ENCODE measurements around the gene PSMA8. TPM values are rescaled to one million over a fixed set of nuclear protein-coding genes. Genes with fewer than 3 reads are reported as not detected.
"Not testable (repeated sequence)": the region's sequence is repeated elsewhere in the genome, so short reads cannot be mapped to it uniquely, and the experiment has no call there.

Gene PSMA8
- total and polyA plus RNA-seq, 8 donors = 0.10 to 0.31 TPM; not detected in 6

- Histone ChIP-seq H3K4me1 (no peaks in the 10 kb centered on the region), H3K27ac (no peak overlapping the region), H3K4me3 (no peak overlapping the region), H3K36me3 (no peaks in the 10 kb centered on the region), H3K27me3 (no peaks in the 10 kb centered on the region), H3K9me3 (no peaks in the 10 kb centered on the region)
- DNase-seq = no peak
- TF ChIP-seq, protein P1, sequence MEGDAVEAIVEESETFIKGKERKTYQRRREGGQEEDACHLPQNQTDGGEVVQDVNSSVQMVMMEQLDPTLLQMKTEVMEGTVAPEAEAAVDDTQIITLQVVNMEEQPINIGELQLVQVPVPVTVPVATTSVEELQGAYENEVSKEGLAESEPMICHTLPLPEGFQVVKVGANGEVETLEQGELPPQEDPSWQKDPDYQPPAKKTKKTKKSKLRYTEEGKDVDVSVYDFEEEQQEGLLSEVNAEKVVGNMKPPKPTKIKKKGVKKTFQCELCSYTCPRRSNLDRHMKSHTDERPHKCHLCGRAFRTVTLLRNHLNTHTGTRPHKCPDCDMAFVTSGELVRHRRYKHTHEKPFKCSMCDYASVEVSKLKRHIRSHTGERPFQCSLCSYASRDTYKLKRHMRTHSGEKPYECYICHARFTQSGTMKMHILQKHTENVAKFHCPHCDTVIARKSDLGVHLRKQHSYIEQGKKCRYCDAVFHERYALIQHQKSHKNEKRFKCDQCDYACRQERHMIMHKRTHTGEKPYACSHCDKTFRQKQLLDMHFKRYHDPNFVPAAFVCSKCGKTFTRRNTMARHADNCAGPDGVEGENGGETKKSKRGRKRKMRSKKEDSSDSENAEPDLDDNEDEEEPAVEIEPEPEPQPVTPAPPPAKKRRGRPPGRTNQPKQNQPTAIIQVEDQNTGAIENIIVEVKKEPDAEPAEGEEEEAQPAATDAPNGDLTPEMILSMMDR (IDR thresholded peaks at IDR 0.05) = peak in 1 of 7 experiments; percentile 10
- TF ChIP-seq POLR2AphosphoS5 (IDR thresholded peaks at IDR 0.05) = no peak
- WGBS, 5 donors = 31 to 60% (median 53%) methylated on average over 3 of the region's 3 CpGs
- intact Hi-C loops (cut with DNase I; ENCODE audit: low total_unique reads) = no loop called here
Observed at GRCh38 chr18:26159353-26159752, 25.7 kb downstream of the PSMA8 start.

DNA sequence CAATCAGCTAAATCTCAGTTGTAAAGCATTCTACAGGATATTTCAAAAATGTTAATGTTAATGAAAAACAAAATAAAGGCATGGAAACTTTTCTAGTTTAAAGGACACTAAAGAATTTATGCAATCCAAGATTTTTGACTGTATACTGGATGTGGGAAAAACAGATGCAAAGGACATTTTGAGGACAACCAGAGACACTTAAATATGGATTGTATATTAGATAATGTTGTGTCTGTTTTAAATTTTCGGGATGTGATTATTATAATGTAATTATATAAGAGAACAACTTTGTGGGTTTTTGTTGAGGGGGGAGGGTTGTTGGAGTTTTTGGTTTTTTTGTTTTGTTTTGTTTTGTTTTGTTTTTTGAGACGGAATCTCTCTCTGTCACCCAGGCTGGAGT is 30.9 kb downstream of the PSMA8 start:
- TF ChIP-seq POLR2AphosphoS5 (IDR thresholded peaks at IDR 0.05) = no peak
- TF ChIP-seq, protein P1 (IDR thresholded peaks at IDR 0.05) = no peak
- no peak for TF ChIP-seq EP300 (IDR thresholded peaks at IDR 0.05)
- no peak for TF ChIP-seq POLR2A (IDR thresholded peaks at IDR 0.05)
- no peak for DNase-seq
- 70 to 93% (median 87%) methylated on average over 2 of the region's 2 CpGs for WGBS, 5 donors
- H3K4me1 ChIP-seq = no peaks in the 10 kb centered on the region
- no peaks in the 10 kb centered on the region for H3K9me3 ChIP-seq
- H3K27me3 ChIP-seq = no peaks in the 10 kb centered on the region
- intact Hi-C loops (cut with DNase I; ENCODE audit: low total_unique reads) = no loop called here
- H3K36me3 ChIP-seq = no peaks in the 10 kb centered on the region
- no peak overlapping the region for H3K27ac ChIP-seq
- no peak overlapping the region for H3K4me3 ChIP-seq

- H3K9me3 ChIP-seq; H3K27ac ChIP-seq; intact Hi-C loops (cut with DNase I; ENCODE audit: low total_unique reads); H3K36me3 ChIP-seq; H3K4me3 ChIP-seq; H3K4me1 ChIP-seq; H3K27me3 ChIP-seq; DNase-seq: not testable (repeated sequence)
- WGBS, 5 donors = 81 to 97% (median 84%) methylated on average over 1 of the region's 1 CpG
Observed at GRCh38 chr18:26167592-26167991, 33.9 kb downstream of the PSMA8 start.

DNA sequence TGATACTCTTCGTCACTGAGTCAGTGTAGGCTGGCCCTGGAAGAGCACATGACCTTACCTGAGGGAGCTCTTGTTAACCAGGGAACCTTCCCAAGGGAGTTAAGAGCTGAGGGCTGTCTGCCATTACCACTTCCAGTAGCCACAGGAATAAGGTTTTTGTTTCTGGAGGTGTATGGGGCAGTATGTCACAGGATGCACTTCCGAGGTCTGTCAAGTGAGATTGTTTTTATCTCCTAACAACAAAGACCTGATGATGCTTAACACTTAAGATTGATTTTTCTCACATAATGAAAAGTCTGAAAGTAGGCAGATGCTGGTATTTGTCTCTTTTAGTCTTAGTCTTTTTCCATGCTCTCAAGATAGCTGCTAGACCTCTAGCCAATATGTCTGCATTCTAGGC is 41.8 kb downstream of the PSMA8 start:
- 58 to 81% (median 80%) methylated on average over 2 of the region's 2 CpGs for WGBS, 5 donors
- no peak overlapping the region for H3K27ac ChIP-seq
- intact Hi-C loops (cut with DNase I; ENCODE audit: low total_unique reads) = no loop called here

GRCh38 chr18:26176134-26176533 is 42.5 kb downstream of the PSMA8 start:
- Histone ChIP-seq H3K27ac (no peak overlapping the region), H3K27me3 (no peaks in the 10 kb centered on the region), H3K36me3 (no peaks in the 10 kb centered on the region), H3K4me1 (no peaks in the 10 kb centered on the region), H3K9me3 (no peaks in the 10 kb centered on the region), H3K4me3 (no peak overlapping the region)
- intact Hi-C loops (cut with DNase I; ENCODE audit: low total_unique reads) = no loop called here
- TF ChIP-seq EP300 (IDR thresholded peaks at IDR 0.05) (no peak), POLR2A (IDR thresholded peaks at IDR 0.05) (no peak), POLR2AphosphoS5 (IDR thresholded peaks at IDR 0.05) (no peak)
- TF ChIP-seq, protein P1 (IDR thresholded peaks at IDR 0.05) = no peak
- no peak for DNase-seq

More for the DNA sequence above, 41.8 kb downstream of the PSMA8 start:
- no peak for TF ChIP-seq POLR2AphosphoS5 (IDR thresholded peaks at IDR 0.05)
- no peak for TF ChIP-seq POLR2A (IDR thresholded peaks at IDR 0.05)
- TF ChIP-seq EP300 (IDR thresholded peaks at IDR 0.05) = no peak
- TF ChIP-seq, protein P1 (IDR thresholded peaks at IDR 0.05) = no peak
- no peak for DNase-seq
- H3K9me3 ChIP-seq = no peaks in the 10 kb centered on the region
- no peaks in the 10 kb centered on the region for H3K36me3 ChIP-seq
- H3K4me1 ChIP-seq = no peaks in the 10 kb centered on the region
- H3K4me3 ChIP-seq = no peak overlapping the region
- H3K27me3 ChIP-seq = no peaks in the 10 kb centered on the region
